HL-60 (cell line): ENCODE data around the gene CTSW.

Source experiments
- DNase-seq, 2 experiments: peaks; one replicate each; pipeline ENCODE4 v3.0.0-alpha.2; 2010 to 2020; ENCODE audit warnings: low read depth in 1 of 2, low spot score in 1 of 2
- H3K27ac ChIP-seq: fragments of 250-450 bp; sonication (Bioruptor Pico); replicated peaks from 2 replicates; pipeline ENCODE4 v1.5.1; 2020; ENCODE audit warnings: mild to moderate bottlenecking, moderate library complexity
- H3K27me3 ChIP-seq: fragments of 250-450 bp; sonication (Bioruptor Pico); 2 replicates; pipeline ENCODE4 v1.5.1; 2021; ENCODE audit warnings: mild to moderate bottlenecking, moderate library complexity; ENCODE audit not compliant: insufficient read depth, poor library complexity, severe bottlenecking
- H3K4me3 ChIP-seq: replicated peaks from 2 replicates; pipeline ENCODE4 v1.5.1; 2011; ENCODE audit warnings: mild to moderate bottlenecking, control low read depth, low read length; ENCODE audit not compliant: insufficient read depth
- GABPA ChIP-seq: IDR thresholded peaks from 2 replicates; pipeline ENCODE4 v1.6.1; 2012; ENCODE audit warnings: low read depth
- POLR2AphosphoS5 ChIP-seq: IDR thresholded peaks from 2 replicates; pipeline ENCODE4 v1.6.1; 2012; ENCODE audit warnings: low read depth
- SPI1 ChIP-seq: IDR thresholded peaks from 2 replicates; pipeline ENCODE4 v1.6.1; 2012; ENCODE audit warnings: low read depth, mild to moderate bottlenecking, borderline replicate concordance
- TF ChIP-seq, protein P1 (sequence below): IDR thresholded peaks from one replicate; pipeline ENCODE4 v1.5.1; 2011; ENCODE audit warnings: low read length, control low read depth, inconsistent platforms; ENCODE audit not compliant: insufficient read depth
- TF ChIP-seq, protein P2 (sequence below): IDR thresholded peaks from 2 replicates; pipeline ENCODE4 v1.6.1; 2012; ENCODE audit warnings: low read depth; ENCODE audit not compliant: insufficient replicate concordance

CTSW gene

DNA sequence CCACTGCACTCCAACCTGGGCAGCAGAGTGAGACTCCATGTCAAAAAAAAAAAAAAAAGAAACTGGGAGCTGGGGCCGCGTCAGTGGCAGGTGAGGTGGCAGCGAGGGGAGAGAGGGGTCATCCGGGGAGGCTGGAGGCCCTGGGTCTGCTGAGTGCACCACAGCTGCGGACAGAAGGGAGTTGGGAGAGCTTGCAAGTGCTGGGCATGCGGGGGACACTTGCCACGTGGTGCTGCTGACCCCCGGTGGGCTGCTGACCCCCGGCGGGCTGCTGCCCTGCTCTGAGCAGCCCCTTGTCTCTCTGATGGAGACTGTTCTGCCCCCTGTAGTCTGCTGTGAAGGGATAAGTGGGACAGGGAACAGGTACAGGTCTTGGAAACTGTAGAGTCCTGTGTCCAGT lies 42.2 kb downstream of the CTSW start:
- H3K27ac ChIP-seq = no peak overlapping the region
- no peaks in the 10 kb centered on the region for H3K27me3 ChIP-seq
- TF ChIP-seq, protein P1, sequence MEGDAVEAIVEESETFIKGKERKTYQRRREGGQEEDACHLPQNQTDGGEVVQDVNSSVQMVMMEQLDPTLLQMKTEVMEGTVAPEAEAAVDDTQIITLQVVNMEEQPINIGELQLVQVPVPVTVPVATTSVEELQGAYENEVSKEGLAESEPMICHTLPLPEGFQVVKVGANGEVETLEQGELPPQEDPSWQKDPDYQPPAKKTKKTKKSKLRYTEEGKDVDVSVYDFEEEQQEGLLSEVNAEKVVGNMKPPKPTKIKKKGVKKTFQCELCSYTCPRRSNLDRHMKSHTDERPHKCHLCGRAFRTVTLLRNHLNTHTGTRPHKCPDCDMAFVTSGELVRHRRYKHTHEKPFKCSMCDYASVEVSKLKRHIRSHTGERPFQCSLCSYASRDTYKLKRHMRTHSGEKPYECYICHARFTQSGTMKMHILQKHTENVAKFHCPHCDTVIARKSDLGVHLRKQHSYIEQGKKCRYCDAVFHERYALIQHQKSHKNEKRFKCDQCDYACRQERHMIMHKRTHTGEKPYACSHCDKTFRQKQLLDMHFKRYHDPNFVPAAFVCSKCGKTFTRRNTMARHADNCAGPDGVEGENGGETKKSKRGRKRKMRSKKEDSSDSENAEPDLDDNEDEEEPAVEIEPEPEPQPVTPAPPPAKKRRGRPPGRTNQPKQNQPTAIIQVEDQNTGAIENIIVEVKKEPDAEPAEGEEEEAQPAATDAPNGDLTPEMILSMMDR = no peak
- TF ChIP-seq, protein P2, sequence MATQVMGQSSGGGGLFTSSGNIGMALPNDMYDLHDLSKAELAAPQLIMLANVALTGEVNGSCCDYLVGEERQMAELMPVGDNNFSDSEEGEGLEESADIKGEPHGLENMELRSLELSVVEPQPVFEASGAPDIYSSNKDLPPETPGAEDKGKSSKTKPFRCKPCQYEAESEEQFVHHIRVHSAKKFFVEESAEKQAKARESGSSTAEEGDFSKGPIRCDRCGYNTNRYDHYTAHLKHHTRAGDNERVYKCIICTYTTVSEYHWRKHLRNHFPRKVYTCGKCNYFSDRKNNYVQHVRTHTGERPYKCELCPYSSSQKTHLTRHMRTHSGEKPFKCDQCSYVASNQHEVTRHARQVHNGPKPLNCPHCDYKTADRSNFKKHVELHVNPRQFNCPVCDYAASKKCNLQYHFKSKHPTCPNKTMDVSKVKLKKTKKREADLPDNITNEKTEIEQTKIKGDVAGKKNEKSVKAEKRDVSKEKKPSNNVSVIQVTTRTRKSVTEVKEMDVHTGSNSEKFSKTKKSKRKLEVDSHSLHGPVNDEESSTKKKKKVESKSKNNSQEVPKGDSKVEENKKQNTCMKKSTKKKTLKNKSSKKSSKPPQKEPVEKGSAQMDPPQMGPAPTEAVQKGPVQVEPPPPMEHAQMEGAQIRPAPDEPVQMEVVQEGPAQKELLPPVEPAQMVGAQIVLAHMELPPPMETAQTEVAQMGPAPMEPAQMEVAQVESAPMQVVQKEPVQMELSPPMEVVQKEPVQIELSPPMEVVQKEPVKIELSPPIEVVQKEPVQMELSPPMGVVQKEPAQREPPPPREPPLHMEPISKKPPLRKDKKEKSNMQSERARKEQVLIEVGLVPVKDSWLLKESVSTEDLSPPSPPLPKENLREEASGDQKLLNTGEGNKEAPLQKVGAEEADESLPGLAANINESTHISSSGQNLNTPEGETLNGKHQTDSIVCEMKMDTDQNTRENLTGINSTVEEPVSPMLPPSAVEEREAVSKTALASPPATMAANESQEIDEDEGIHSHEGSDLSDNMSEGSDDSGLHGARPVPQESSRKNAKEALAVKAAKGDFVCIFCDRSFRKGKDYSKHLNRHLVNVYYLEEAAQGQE = no peak
- TF ChIP-seq SPI1 (no peak), POLR2AphosphoS5 (no peak), GABPA (no peak)
- no peak overlapping the region for H3K4me3 ChIP-seq
- DNase-seq = no peak

DNA sequence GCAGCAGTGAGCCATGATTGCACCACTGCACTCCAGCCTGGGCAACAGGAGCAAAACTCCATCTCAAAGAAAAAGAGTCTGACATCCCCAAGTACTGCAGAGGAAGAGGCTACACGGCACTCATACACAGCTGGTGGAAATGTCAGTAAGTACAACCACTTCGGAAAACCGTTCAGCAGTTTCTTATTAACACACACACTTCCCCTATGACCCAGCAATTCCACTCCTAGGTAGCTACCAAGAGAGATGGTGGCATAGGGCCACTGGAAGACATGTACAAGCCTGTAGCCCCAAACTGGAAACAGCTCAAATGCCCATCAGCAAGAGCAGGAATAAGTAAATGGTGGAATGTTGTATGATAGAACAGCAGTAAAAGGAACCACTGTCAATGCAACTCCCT lies 42.9 kb downstream of the CTSW start:
- TF ChIP-seq POLR2AphosphoS5 = peak; percentile 9; the same call in 1 of the 2 replicates
- TF ChIP-seq, protein P1 = no peak
- peak; percentile 55 for TF ChIP-seq SPI1
- H3K4me3 ChIP-seq = no peak overlapping the region
- H3K27me3 ChIP-seq = no peaks in the 10 kb centered on the region
- DNase-seq = peak in 1 of 2 experiments; percentile 53
- H3K27ac ChIP-seq = 0 out of 2 replicates have a peak overlapping the region, but pooled peaks have one; percentile 3

DNA sequence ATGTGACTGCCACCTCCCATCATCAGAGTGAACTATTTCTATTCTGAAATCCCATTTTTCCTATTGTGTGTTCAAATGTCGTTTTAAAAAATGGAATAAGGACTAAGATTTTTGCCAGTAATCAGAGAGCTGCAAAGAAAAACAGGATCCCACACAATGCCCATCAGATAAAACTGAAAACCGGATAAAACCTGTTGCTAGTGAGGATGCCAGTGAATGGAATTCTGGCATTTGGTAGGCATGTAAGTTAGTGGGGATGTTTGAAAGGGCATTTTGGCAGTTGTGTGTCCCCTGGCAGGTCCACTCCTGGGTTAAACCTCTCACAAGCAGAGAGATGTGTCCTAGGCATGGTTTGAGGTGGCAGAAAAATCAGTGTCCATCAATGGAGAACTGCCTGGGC lies 45.8 kb downstream of the CTSW start:
- Histone ChIP-seq H3K4me3 (no peak overlapping the region), H3K27me3 (no peaks in the 10 kb centered on the region), H3K27ac (no peak overlapping the region)
- no peak for DNase-seq
- TF ChIP-seq SPI1 (no peak), GABPA (no peak), POLR2AphosphoS5 (no peak)
- TF ChIP-seq, protein P1 = no peak
- TF ChIP-seq, protein P2 = no peak

DNA sequence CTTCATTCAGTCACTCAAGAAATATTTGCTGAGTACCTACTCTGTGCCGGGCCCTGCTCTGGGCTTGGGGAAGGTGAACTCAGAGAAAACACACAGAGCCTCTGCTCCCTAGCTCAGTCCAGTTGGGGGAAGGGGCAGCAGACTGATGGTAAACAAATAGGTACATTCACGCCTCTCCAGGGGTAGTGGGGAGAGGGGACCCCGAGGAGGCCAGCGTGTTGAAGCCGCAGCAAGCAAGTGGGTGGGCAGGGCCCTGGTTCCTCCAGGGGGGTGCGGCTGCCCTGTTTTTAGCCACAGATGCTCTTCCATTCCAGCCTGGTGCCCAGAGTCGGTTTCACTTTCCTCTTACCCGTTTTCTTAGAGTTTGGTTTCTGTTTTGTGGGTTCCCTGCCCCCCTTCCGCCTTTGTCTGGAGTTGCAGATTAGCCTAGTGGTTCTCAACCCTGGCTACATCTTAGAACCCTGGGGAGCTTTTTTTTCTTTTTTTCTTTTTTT lies 48.3 kb downstream of the CTSW start:
- DNase-seq = peak in 1 of 2 experiments; percentile 80
- Histone ChIP-seq H3K27ac (peak overlapping the region; percentile 62), H3K27me3 (no peaks in the 10 kb centered on the region), H3K4me3 (0 out of 2 replicates have a peak overlapping the region, but pooled peaks have one; percentile 5)
- TF ChIP-seq, protein P2 = no peak
- TF ChIP-seq, protein P1 = no peak
- TF ChIP-seq SPI1 = peak; percentile 13; the same call in 1 of the 2 replicates
